ENCODE measurements around the gene USP1.

- TF ChIP-seq POLR2AphosphoS5 (IDR thresholded peaks at IDR 0.05; ENCODE audit: low read depth, low read length) = no peak
- TF ChIP-seq CTCF (IDR thresholded peaks at IDR 0.05) = no peak
- no peak for TF ChIP-seq SIN3A (IDR thresholded peaks at IDR 0.05; ENCODE audit: borderline replicate concordance, insufficient read depth, low read depth, low read length)
These were observed 10.6 kb upstream of the USP1 start for GRCh38 chr1:62426237-62426636.
